GM12878 (cell line): ENCODE results near the gene NRG4. TPM values are rescaled to one million over a fixed set of nuclear protein-coding genes. Genes with fewer than 3 reads are reported as not detected.

Source experiments
- ATAC-seq: fragments of 200-7000 bp; cut with Tn5 transposase; 3 replicates; pipeline ENCODE4 v1.9.1; 2020; ENCODE audit warnings: mild to moderate bottlenecking, moderate library complexity
- Bru-seq: library from RNA; stranded (reverse); fragments of 400-500 nt; gene quantifications from one replicate; lab custom pipeline; 2021; lab: Mats Ljungman, UMichigan
- BruChase-seq, 2 experiments: library from RNA; stranded (reverse); fragments of 400-500 nt; gene quantifications; one replicate each; lab custom pipeline; 2021; lab: Mats Ljungman, UMichigan
- BruUV-seq: library from RNA; stranded (reverse); fragments of 400-500 nt; replicated peaks from 2 replicates; lab custom pipeline; 2021; lab: Mats Ljungman, UMichigan
- CTCF ChIA-PET: fragments of 300-600 bp; sonication (Branson Sonifier 250); formaldehyde crosslinking; extraction: SDS; loops from one replicate; lab custom pipeline; 2021; ENCODE audit warnings: inconsistent platforms; lab: Yijun Ruan, JAX
- POLR2A ChIA-PET: fragments of 350-600 bp; formaldehyde crosslinking; extraction: SDS; loops from one replicate; lab custom pipeline; 2021; ENCODE audit warnings: inconsistent platforms; lab: Charles Lee
- RAD21 ChIA-PET: fragments of 300-600 bp; sonication (Branson Sonifier 250); formaldehyde crosslinking; loops from one replicate; lab custom pipeline; 2023; ENCODE audit warnings: antibody characterized with exemption; ENCODE audit not compliant: unreplicated experiment; lab: Charles Lee
- SMC1A ChIA-PET: fragments of 300-600 bp; sonication (Branson Sonifier 250); formaldehyde crosslinking; loops from one replicate; lab custom pipeline; 2023; ENCODE audit not compliant: unreplicated experiment, uncharacterized antibody; lab: Charles Lee
- DNase-seq: peaks from one replicate; pipeline ENCODE4 v3.0.0-alpha.2; 2011; ENCODE audit warnings: low read depth, low spot score
- FAIRE-seq: peaks from 3 replicates; lab custom pipeline; 2011; peaks lifted over from hg19 to GRCh38; lab: Jason Lieb, UNC
- H2AFZ ChIP-seq: 2 replicates; pipeline ENCODE4 v1.6.0; 2011; ENCODE audit warnings: low read depth, low read length, control low read depth; ENCODE audit not compliant: control insufficient read depth
- H3K27ac ChIP-seq: 2 replicates; pipeline ENCODE4 v1.5.1; 2011; ENCODE audit warnings: control low read depth; ENCODE audit not compliant: control insufficient read depth, insufficient read depth
- H3K27me3 ChIP-seq, 2 experiments: replicated peaks in 1 of 2; 2 replicates each; pipeline versions ENCODE4 v1.6.0 to v1.6.1; 2011; ENCODE audit warnings: low read length in 1 of 2; ENCODE audit not compliant: control insufficient read depth in 2 of 2, insufficient read depth in 2 of 2
- H3K36me3 ChIP-seq, 2 experiments: 2 replicates each; pipeline ENCODE4 v1.5.1; 2011; ENCODE audit warnings: low read length in 1 of 2; ENCODE audit not compliant: control insufficient read depth in 2 of 2, insufficient read depth in 2 of 2
- H3K4me1 ChIP-seq: 2 replicates; pipeline ENCODE4 v1.6.1; 2011; ENCODE audit warnings: mild to moderate bottlenecking, low read length, moderate library complexity, mixed read lengths; ENCODE audit not compliant: control insufficient read depth, insufficient read depth
- H3K4me2 ChIP-seq: 2 replicates; pipeline ENCODE4 v1.6.0; 2011; ENCODE audit warnings: control low read depth; ENCODE audit not compliant: control insufficient read depth, insufficient read depth
- H3K4me3 ChIP-seq: fragments of 200-600 bp; sonication (generic); 2 replicates; pipeline ENCODE4 v1.5.1; 2016
- H3K79me2 ChIP-seq: 2 replicates; pipeline ENCODE4 v1.6.0; 2011; ENCODE audit warnings: low read length; ENCODE audit not compliant: control insufficient read depth, insufficient read depth
- H3K9ac ChIP-seq: 2 replicates; pipeline ENCODE4 v1.8.0; 2011; ENCODE audit warnings: low read length, control low read depth, mixed read lengths; ENCODE audit not compliant: control insufficient read depth, insufficient read depth
- H3K9me3 ChIP-seq: replicated peaks from 3 replicates; pipeline ENCODE4 v1.5.1; 2011; ENCODE audit warnings: mild to moderate bottlenecking, low read length; ENCODE audit not compliant: control insufficient read depth, insufficient read depth
- H4K20me1 ChIP-seq: 2 replicates; pipeline ENCODE4 v1.6.0; 2011; ENCODE audit not compliant: control insufficient read depth, insufficient read depth
- NR2F1 ChIP-seq: fragments of 450-650 bp; conservative IDR thresholded peaks from 2 replicates; pipeline ENCODE4 v1.6.1; 2017; ENCODE audit warnings: mild to moderate bottlenecking
- TCF12 ChIP-seq: IDR thresholded peaks from 2 replicates; pipeline ENCODE4 v1.6.1; 2011; ENCODE audit warnings: low read depth, mild to moderate bottlenecking, low read length
- WGBS: methylation state at CpG from one replicate; pipeline ENCODE4 v1.1.6; 2016; ENCODE audit warnings: low lambda C conversion rate; ENCODE audit not compliant: insufficient replicate concordance, insufficient coverage; ENCODE audit errors: missing lambda C conversion rate; 5-methylcytosine and 5-hydroxymethylcytosine counted together
- in situ Hi-C: fragments of 300-500 bp; cut with MboI; formaldehyde crosslinking; loops from 9 replicates; pipeline ENCODE4 v1.14.3; 2018; ENCODE audit warnings: mixed read lengths
- intact Hi-C: fragments of 100-400 bp; cut with micrococcal nuclease; formaldehyde crosslinking; loops from one replicate; pipeline ENCODE4 v1.14.2; 2022; ENCODE audit not compliant: unreplicated experiment
- long read RNA-seq, 2 experiments: library from polyadenylated mRNA; unstranded; transcript quantifications; one replicate each; pipeline ENCODE4 v2.0.0, GENCODE V29; 2019 to 2020
- polyA minus RNA-seq, 3 experiments: library from RNA; depleted of rRNA, polyadenylated mRNA; stranded (reverse); fragments of >200 nt; gene quantifications; 2 replicates each; pipeline ENCODE4 v1.2.3, GENCODE V29; 2011
- polyA plus RNA-seq, 11 experiments: library from polyadenylated mRNA; depleted of rRNA in 4 of 11; unstranded in 6 of 11; stranded (reverse) in 5 of 11; fragments of >200 nt; fragmentation: Nextera tagmentation in 4 of 11; fragmentation: Illumina TruSeq in 1 of 11; extraction: Ambion mirVana in 4 of 11; extraction: Trizol in 1 of 11; gene quantifications; 1 replicate in 1 of 11; 2 replicates in 10 of 11; pipeline versions ENCODE4 v1.2.1 to v1.2.3, GENCODE V29; 2011 to 2016; ENCODE audit warnings: inconsistent platforms in 2 of 11, missing spikeins in 2 of 11, low read depth in 1 of 11
- total RNA-seq, 4 experiments: library from RNA; depleted of rRNA in 3 of 4; stranded (reverse); fragments of >200 nt in 3 of 4; fragmentation: Illumina TruSeq in 1 of 4; extraction: Trizol in 1 of 4; gene quantifications; 2 replicates each; pipeline versions ENCODE4 v1.2.1 to v1.2.3, GENCODE V29; 2013 to 2021

NRG4 gene, protein sequence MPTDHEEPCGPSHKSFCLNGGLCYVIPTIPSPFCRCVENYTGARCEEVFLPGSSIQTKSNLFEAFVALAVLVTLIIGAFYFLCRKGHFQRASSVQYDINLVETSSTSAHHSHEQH
- 7.2 and 10.5 TPM in 2 replicates for total RNA-seq (2013; cell fraction: nucleolus; rRNA removed)
- total RNA-seq (2014; rRNA removed), result 3.6 and 4.6 TPM in 2 replicates
- 6.4 and 7.1 TPM in 2 replicates for total RNA-seq (2014; rRNA removed; fragmentation: Illumina TruSeq; extraction: Trizol)
- 2.9 and 5.7 TPM in 2 replicates for total RNA-seq (2021)
- polyA plus RNA-seq (2011; ENCODE audit: low read depth), result 0.71 TPM
- 5.4 and 8.5 TPM in 2 replicates for polyA plus RNA-seq (2011; rRNA removed)
- polyA plus RNA-seq (2011; cell fraction: cytosol; rRNA removed), result 3.3 TPM in 2 replicates
- 3.7 and 3.8 TPM in 2 replicates for polyA plus RNA-seq (2011; cell fraction: nucleus; rRNA removed)
- polyA plus RNA-seq (2012), result 1.3 and 1.4 TPM in 2 replicates
- polyA plus RNA-seq (2014; fragmentation: Illumina TruSeq; extraction: Trizol), result 6.0 and 9.4 TPM in 2 replicates
- 1 to 10 TPM; 7.7 to 8.3 TPM for polyA plus RNA-seq (2014; fragmentation: Nextera tagmentation; extraction: Ambion mirVana)
- 5.2 and 6.5 TPM in 2 replicates for polyA plus RNA-seq (2014; rRNA removed)
- polyA plus RNA-seq (2016; fragmentation: Nextera tagmentation; extraction: Ambion mirVana), result 1 to 10 TPM in 1 of 2 experiments, under 1 TPM in 1; 0.76 to 1.7 TPM
- 3.0 and 4.9 TPM in 2 replicates for polyA minus RNA-seq (2011; rRNA and poly(A)+ RNA removed)
- 0.67 and 1.2 TPM in 2 replicates for polyA minus RNA-seq (2011; cell fraction: cytosol; rRNA and poly(A)+ RNA removed)
- polyA minus RNA-seq (2011; cell fraction: nucleus; rRNA and poly(A)+ RNA removed), result 2.7 and 2.9 TPM in 2 replicates
- percentile 25 among the genes with signal in this experiment for Bru-seq, nascent RNA
- percentile 22 among the genes with signal in this experiment for BruChase-seq, experiment 1, labeled RNA remaining after a 6-hour chase
- percentile 20 among the genes with signal in this experiment for BruChase-seq, experiment 2, labeled RNA remaining after a 2-hour chase
- long read RNA-seq, experiment 1, partial matches to known transcripts, result 0 of 4 reads
- long read RNA-seq, experiment 1, other reads (novel, unspliced or antisense), result 4 of 4 reads
- long read RNA-seq, experiment 2, partial matches to known transcripts, result 0 of 4 reads
- long read RNA-seq, experiment 2, other reads (novel, unspliced or antisense), result 4 of 4 reads

GRCh38 chr15:76011627-76012551 lies at the start of gene NRG4:
Gene NRG4, minus strand, starts transcription at chr15:76012424. Its CDS starts 1,194 bp downstream, at chr15:76011230.
- BruUV-seq, result no TSS peak
- in situ Hi-C loops, result no loop called here

More at GRCh38 chr15:76011627-76012551, at the start of gene NRG4:
- Histone ChIP-seq H3K4me2 (no peak within 1 kb of the TSS), H3K4me1 (no peaks in the 10 kb centered on the region), H3K27me3 (no peaks in the 10 kb centered on the region), H3K4me3 (no peak within 1 kb of the TSS), H3K9ac (no peak within 1 kb of the TSS), H2AFZ (no peak within 1 kb of the TSS), H3K36me3 (no peaks in the 10 kb centered on the region), H3K79me2 (no peaks in the 10 kb centered on the region), H3K9me3 (no peaks in the 10 kb centered on the region), H4K20me1 (no peaks in the 10 kb centered on the region), H3K27ac (no peak within 1 kb of the TSS)
- ChIA-PET RAD21 (interaction anchor here (1.0 to 1.3 kb wide), 3 partner anchors 36 to 139 kb away, joined by 3 read pairs; no protein-coding TSS in a partner anchor), POLR2A (no interaction called here), SMC1A (interaction anchor here (0.7 to 1.6 kb wide), 2 partner anchors 12 to 81 kb away, joined by 3 to 7 read pairs; no protein-coding TSS in a partner anchor), CTCF (interaction anchor here (0.6 to 1.8 kb wide), 5 partner anchors 16 to 370 kb away, joined by 3 to 4 read pairs (median 4); no protein-coding TSS in a partner anchor)
- FAIRE-seq, result no peak
- intact Hi-C loops, result no loop called here
- DNase-seq, result no peak
- peak; percentile 69 for ATAC-seq
- no peak for TF ChIP-seq TCF12
- peak; percentile 45; the same call in 1 of the 2 replicates for TF ChIP-seq NR2F1
- 34% methylated on average over 13 of the region's 13 CpGs for WGBS
